GM23338 (cell line): ENCODE measurements around the gene HTT. TPM values are rescaled to one million over a fixed set of nuclear protein-coding genes. Genes with fewer than 3 reads are reported as not detected.

Source experiments
- ATAC-seq: fragments of 200-7000 bp; cut with Tn5 transposase; 3 replicates; pipeline ENCODE4 v1.9.1; 2020
- DNase-seq: peaks from one replicate; pipeline ENCODE4 v3.0.0-alpha.2; 2015; ENCODE audit warnings: low spot score
- H2AFZ ChIP-seq: fragments of 200-600 bp; sonication (generic); 2 replicates; pipeline ENCODE4 v1.8.0; 2016; ENCODE audit warnings: antibody characterized with exemption, mild to moderate bottlenecking, moderate library complexity
- H3F3A ChIP-seq: fragments of 200-600 bp; sonication (generic); replicated peaks from 2 replicates; pipeline ENCODE4 v1.8.0; 2017; ENCODE audit warnings: antibody characterized with exemption, mixed run types, low read depth
- H3K27ac ChIP-seq: fragments of 200-600 bp; sonication (generic); 2 replicates; pipeline ENCODE4 v1.6.1; 2016; ENCODE audit warnings: low read depth
- H3K27me3 ChIP-seq: fragments of 200-600 bp; sonication (generic); 2 replicates; pipeline ENCODE4 v1.8.0; 2016; ENCODE audit warnings: mild to moderate bottlenecking, mixed run types, moderate library complexity; ENCODE audit not compliant: insufficient read depth
- H3K36me3 ChIP-seq: fragments of 200-600 bp; sonication (generic); 2 replicates; pipeline ENCODE4 v1.8.0; 2016; ENCODE audit warnings: mild to moderate bottlenecking; ENCODE audit not compliant: insufficient read depth
- H3K4me1 ChIP-seq: fragments of 200-600 bp; sonication (generic); 2 replicates; pipeline ENCODE4 v1.8.0; 2016; ENCODE audit warnings: mild to moderate bottlenecking, moderate library complexity; ENCODE audit not compliant: insufficient read depth
- H3K4me2 ChIP-seq: fragments of 200-600 bp; sonication (generic); 2 replicates; pipeline ENCODE4 v1.7.1; 2017; ENCODE audit warnings: mixed run types
- H3K4me3 ChIP-seq: fragments of 200-600 bp; sonication (generic); 2 replicates; pipeline ENCODE4 v1.6.1; 2016; ENCODE audit warnings: mixed run types
- H3K79me2 ChIP-seq: fragments of 200-600 bp; sonication (generic); replicated peaks from 2 replicates; pipeline ENCODE4 v1.8.0; 2017; ENCODE audit warnings: mild to moderate bottlenecking; ENCODE audit not compliant: insufficient read depth
- H3K9me2 ChIP-seq: fragments of 200-600 bp; sonication (generic); 2 replicates; pipeline ENCODE4 v1.8.0; 2017; ENCODE audit not compliant: insufficient read depth
- H4K20me1 ChIP-seq: fragments of 200-600 bp; sonication (generic); replicated peaks from 2 replicates; pipeline ENCODE4 v1.8.0; 2017; ENCODE audit warnings: mild to moderate bottlenecking; ENCODE audit not compliant: insufficient read depth
- H3K27ac Mint-ChIP-seq: 2 replicates; pipeline ENCODE4 v1.8.0; 2020; ENCODE audit warnings: inconsistent platforms, mild to moderate bottlenecking, moderate library complexity, mixed read lengths
- H3K27me3 Mint-ChIP-seq: 3 replicates; pipeline ENCODE4 v1.8.0; 2022; ENCODE audit warnings: low read depth, mild to moderate bottlenecking, moderate library complexity, mixed read lengths, inconsistent platforms; ENCODE audit not compliant: insufficient read depth, poor library complexity
- H3K36me3 Mint-ChIP-seq: 3 replicates; pipeline ENCODE4 v1.8.0; 2021; ENCODE audit warnings: low read depth, mild to moderate bottlenecking, inconsistent platforms, moderate library complexity, mixed read lengths
- H3K4me1 Mint-ChIP-seq: 3 replicates; pipeline ENCODE4 v1.8.0; 2020; ENCODE audit warnings: mild to moderate bottlenecking, inconsistent platforms, mixed read lengths
- H3K4me3 Mint-ChIP-seq: 3 replicates; pipeline ENCODE4 v1.8.0; 2021; ENCODE audit warnings: moderate library complexity, mild to moderate bottlenecking, inconsistent platforms, mixed read lengths
- H3K9me3 Mint-ChIP-seq: 3 replicates; pipeline ENCODE4 v1.8.0; 2020; ENCODE audit warnings: moderate library complexity, mild to moderate bottlenecking, inconsistent platforms, mixed read lengths
- CREB1 ChIP-seq: fragments of 250-450 bp; sonication (Bioruptor Pico); IDR thresholded peaks from 2 replicates; pipeline ENCODE4 v1.5.0; 2020; ENCODE audit warnings: low read depth, mild to moderate bottlenecking, moderate library complexity
- NANOG ChIP-seq: IDR thresholded peaks from 2 replicates; pipeline ENCODE4 v1.6.1; 2016; ENCODE audit warnings: antibody characterized with exemption, borderline replicate concordance
- POLR2AphosphoS5 ChIP-seq: IDR thresholded peaks from 2 replicates; pipeline ENCODE4 v1.6.1; 2016; ENCODE audit warnings: antibody characterized with exemption, low read depth
- STAT1 ChIP-seq: IDR thresholded peaks from one replicate; pipeline ENCODE4 v1.6.1; 2016; ENCODE audit warnings: antibody characterized with exemption; ENCODE audit not compliant: unreplicated experiment
- ZNF114 ChIP-seq: fragments of 250-450 bp; sonication (Bioruptor Pico); IDR thresholded peaks from 2 replicates; pipeline ENCODE4 v1.5.0; 2020; ENCODE audit warnings: mild to moderate bottlenecking, moderate library complexity
- ZNF331 ChIP-seq: fragments of 250-450 bp; sonication (Bioruptor Pico); IDR thresholded peaks from 2 replicates; pipeline ENCODE4 v1.5.0; 2020; ENCODE audit warnings: low read depth, mild to moderate bottlenecking, moderate library complexity
- polyA plus RNA-seq: library from polyadenylated mRNA; unstranded; fragments of >200 nt; fragmentation: Nextera tagmentation; extraction: Ambion mirVana; gene quantifications from 2 replicates; pipeline ENCODE4 v1.2.1, GENCODE V29; 2016
- total RNA-seq: library from RNA; depleted of rRNA; stranded (reverse); fragments of >200 nt; shearing (Covaris generic); gene quantifications from 2 replicates; pipeline ENCODE4 v1.2.3, GENCODE V29; 2014
- TF ChIP-seq, protein P1 (sequence below), 2 experiments: fragments of 200-600 bp in 1 of 2; sonication (generic) in 1 of 2; conservative IDR thresholded peaks; 2 replicates each; pipeline versions ENCODE4 v1.5.1 to v1.6.1; 2016 to 2017; ENCODE audit warnings: antibody characterized with exemption in 2 of 2, low read depth in 2 of 2, mild to moderate bottlenecking in 2 of 2, moderate library complexity in 1 of 2
- TF ChIP-seq, protein P2 (sequence below): IDR thresholded peaks from 2 replicates; pipeline ENCODE4 v1.6.1; 2016; ENCODE audit warnings: antibody characterized with exemption
- TF ChIP-seq, protein P3 (sequence below): IDR thresholded peaks from one replicate; pipeline ENCODE4 v1.6.1; 2018; ENCODE audit warnings: antibody characterized with exemption; ENCODE audit not compliant: unreplicated experiment
- TF ChIP-seq, protein P4 (sequence below): fragments of 250-450 bp; sonication (Bioruptor Pico); IDR thresholded peaks from 2 replicates; pipeline ENCODE4 v1.5.0; 2020; ENCODE audit warnings: mild to moderate bottlenecking, moderate library complexity

The HTT gene
- total and polyA plus RNA-seq, 2 experiments from 2014 or later = 26.6 to 67.7 TPM

DNA sequence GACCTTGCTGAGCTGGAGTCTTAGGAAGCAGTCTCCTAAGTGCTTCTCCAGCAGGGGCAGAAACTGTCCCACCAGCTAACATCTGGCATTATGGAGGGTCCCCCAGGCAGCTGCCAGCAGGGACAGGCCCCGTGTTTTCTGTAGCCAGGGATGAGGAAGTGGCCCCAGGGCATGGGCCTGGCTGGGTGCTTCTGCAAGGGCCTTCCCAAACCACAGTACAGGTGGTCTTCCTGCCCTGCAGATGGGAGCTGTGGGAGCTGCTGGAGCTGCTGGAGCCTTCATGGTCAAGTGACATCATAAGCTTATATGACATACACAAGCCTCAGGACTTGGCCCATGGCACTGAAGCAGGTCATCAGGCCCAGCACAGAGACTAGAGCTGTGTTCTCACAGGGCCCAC is 169.5 kb downstream of the HTT start (continued):
- TF ChIP-seq, protein P1, sequence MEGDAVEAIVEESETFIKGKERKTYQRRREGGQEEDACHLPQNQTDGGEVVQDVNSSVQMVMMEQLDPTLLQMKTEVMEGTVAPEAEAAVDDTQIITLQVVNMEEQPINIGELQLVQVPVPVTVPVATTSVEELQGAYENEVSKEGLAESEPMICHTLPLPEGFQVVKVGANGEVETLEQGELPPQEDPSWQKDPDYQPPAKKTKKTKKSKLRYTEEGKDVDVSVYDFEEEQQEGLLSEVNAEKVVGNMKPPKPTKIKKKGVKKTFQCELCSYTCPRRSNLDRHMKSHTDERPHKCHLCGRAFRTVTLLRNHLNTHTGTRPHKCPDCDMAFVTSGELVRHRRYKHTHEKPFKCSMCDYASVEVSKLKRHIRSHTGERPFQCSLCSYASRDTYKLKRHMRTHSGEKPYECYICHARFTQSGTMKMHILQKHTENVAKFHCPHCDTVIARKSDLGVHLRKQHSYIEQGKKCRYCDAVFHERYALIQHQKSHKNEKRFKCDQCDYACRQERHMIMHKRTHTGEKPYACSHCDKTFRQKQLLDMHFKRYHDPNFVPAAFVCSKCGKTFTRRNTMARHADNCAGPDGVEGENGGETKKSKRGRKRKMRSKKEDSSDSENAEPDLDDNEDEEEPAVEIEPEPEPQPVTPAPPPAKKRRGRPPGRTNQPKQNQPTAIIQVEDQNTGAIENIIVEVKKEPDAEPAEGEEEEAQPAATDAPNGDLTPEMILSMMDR (conservative IDR thresholded peaks at IDR 0.05; ENCODE audit: low read depth in 2 of 2) = no peak
- TF ChIP-seq POLR2AphosphoS5 (no peak), ZNF114 (no peak), STAT1 (no peak), CREB1 (CRISPR knock-in tag) (no peak)

DNA sequence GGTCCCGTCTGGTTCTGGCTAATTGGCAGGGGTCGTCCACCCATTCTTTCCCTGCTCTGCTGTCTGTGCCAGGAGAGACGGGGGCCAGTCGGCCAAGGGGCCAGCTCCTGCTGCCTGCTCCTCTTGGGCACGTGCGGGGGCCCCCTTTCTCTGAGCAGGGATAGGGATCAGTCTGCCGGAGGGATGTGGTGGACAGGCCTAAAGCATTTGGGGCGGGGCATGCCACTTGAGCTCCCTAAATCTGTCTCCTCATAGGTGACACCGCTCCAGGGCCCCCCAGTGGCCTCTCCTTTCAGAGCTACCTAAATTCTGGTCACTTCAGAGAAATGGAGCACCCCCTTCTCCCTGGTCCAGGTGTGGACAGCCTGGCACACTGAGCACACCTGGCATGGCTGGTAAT is 170.3 kb downstream of the HTT start:
- Mint-ChIP-seq H3K4me3 (no peak overlapping the region), H3K36me3 (peaks cover 12% of the 10 kb centered on the region), H3K4me1 (peaks cover 34% of the 10 kb centered on the region), H3K9me3 (no peaks in the 10 kb centered on the region), H3K27ac (no peak overlapping the region), H3K27me3 (peaks cover 12% of the 10 kb centered on the region)
- H3K4me1 ChIP-seq = no peaks in the 10 kb centered on the region
- H3K27me3 ChIP-seq = no peaks in the 10 kb centered on the region
- 0 out of 2 replicates have a peak, but pooled peaks cover 2% of the 10 kb centered on the region for H3K36me3 ChIP-seq
- H4K20me1 ChIP-seq = peaks cover 11% of the 10 kb centered on the region
- H3K27ac ChIP-seq = no peak overlapping the region
- H2AFZ ChIP-seq = no peak overlapping the region
- no peaks in the 10 kb centered on the region for H3K9me2 ChIP-seq
- no peak overlapping the region for H3K4me2 ChIP-seq
- no peaks in the 10 kb centered on the region for H3F3A ChIP-seq
- DNase-seq = no peak
- no peak for ATAC-seq
- no peaks in the 10 kb centered on the region for H3K79me2 ChIP-seq
- no peak overlapping the region for H3K4me3 ChIP-seq
- TF ChIP-seq, protein P2, sequence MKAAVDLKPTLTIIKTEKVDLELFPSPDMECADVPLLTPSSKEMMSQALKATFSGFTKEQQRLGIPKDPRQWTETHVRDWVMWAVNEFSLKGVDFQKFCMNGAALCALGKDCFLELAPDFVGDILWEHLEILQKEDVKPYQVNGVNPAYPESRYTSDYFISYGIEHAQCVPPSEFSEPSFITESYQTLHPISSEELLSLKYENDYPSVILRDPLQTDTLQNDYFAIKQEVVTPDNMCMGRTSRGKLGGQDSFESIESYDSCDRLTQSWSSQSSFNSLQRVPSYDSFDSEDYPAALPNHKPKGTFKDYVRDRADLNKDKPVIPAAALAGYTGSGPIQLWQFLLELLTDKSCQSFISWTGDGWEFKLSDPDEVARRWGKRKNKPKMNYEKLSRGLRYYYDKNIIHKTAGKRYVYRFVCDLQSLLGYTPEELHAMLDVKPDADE = no peak
- TF ChIP-seq, protein P3, sequence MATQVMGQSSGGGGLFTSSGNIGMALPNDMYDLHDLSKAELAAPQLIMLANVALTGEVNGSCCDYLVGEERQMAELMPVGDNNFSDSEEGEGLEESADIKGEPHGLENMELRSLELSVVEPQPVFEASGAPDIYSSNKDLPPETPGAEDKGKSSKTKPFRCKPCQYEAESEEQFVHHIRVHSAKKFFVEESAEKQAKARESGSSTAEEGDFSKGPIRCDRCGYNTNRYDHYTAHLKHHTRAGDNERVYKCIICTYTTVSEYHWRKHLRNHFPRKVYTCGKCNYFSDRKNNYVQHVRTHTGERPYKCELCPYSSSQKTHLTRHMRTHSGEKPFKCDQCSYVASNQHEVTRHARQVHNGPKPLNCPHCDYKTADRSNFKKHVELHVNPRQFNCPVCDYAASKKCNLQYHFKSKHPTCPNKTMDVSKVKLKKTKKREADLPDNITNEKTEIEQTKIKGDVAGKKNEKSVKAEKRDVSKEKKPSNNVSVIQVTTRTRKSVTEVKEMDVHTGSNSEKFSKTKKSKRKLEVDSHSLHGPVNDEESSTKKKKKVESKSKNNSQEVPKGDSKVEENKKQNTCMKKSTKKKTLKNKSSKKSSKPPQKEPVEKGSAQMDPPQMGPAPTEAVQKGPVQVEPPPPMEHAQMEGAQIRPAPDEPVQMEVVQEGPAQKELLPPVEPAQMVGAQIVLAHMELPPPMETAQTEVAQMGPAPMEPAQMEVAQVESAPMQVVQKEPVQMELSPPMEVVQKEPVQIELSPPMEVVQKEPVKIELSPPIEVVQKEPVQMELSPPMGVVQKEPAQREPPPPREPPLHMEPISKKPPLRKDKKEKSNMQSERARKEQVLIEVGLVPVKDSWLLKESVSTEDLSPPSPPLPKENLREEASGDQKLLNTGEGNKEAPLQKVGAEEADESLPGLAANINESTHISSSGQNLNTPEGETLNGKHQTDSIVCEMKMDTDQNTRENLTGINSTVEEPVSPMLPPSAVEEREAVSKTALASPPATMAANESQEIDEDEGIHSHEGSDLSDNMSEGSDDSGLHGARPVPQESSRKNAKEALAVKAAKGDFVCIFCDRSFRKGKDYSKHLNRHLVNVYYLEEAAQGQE = no peak
- TF ChIP-seq POLR2AphosphoS5 = no peak
- TF ChIP-seq STAT1 = no peak
- TF ChIP-seq NANOG = no peak
- TF ChIP-seq, protein P4, sequence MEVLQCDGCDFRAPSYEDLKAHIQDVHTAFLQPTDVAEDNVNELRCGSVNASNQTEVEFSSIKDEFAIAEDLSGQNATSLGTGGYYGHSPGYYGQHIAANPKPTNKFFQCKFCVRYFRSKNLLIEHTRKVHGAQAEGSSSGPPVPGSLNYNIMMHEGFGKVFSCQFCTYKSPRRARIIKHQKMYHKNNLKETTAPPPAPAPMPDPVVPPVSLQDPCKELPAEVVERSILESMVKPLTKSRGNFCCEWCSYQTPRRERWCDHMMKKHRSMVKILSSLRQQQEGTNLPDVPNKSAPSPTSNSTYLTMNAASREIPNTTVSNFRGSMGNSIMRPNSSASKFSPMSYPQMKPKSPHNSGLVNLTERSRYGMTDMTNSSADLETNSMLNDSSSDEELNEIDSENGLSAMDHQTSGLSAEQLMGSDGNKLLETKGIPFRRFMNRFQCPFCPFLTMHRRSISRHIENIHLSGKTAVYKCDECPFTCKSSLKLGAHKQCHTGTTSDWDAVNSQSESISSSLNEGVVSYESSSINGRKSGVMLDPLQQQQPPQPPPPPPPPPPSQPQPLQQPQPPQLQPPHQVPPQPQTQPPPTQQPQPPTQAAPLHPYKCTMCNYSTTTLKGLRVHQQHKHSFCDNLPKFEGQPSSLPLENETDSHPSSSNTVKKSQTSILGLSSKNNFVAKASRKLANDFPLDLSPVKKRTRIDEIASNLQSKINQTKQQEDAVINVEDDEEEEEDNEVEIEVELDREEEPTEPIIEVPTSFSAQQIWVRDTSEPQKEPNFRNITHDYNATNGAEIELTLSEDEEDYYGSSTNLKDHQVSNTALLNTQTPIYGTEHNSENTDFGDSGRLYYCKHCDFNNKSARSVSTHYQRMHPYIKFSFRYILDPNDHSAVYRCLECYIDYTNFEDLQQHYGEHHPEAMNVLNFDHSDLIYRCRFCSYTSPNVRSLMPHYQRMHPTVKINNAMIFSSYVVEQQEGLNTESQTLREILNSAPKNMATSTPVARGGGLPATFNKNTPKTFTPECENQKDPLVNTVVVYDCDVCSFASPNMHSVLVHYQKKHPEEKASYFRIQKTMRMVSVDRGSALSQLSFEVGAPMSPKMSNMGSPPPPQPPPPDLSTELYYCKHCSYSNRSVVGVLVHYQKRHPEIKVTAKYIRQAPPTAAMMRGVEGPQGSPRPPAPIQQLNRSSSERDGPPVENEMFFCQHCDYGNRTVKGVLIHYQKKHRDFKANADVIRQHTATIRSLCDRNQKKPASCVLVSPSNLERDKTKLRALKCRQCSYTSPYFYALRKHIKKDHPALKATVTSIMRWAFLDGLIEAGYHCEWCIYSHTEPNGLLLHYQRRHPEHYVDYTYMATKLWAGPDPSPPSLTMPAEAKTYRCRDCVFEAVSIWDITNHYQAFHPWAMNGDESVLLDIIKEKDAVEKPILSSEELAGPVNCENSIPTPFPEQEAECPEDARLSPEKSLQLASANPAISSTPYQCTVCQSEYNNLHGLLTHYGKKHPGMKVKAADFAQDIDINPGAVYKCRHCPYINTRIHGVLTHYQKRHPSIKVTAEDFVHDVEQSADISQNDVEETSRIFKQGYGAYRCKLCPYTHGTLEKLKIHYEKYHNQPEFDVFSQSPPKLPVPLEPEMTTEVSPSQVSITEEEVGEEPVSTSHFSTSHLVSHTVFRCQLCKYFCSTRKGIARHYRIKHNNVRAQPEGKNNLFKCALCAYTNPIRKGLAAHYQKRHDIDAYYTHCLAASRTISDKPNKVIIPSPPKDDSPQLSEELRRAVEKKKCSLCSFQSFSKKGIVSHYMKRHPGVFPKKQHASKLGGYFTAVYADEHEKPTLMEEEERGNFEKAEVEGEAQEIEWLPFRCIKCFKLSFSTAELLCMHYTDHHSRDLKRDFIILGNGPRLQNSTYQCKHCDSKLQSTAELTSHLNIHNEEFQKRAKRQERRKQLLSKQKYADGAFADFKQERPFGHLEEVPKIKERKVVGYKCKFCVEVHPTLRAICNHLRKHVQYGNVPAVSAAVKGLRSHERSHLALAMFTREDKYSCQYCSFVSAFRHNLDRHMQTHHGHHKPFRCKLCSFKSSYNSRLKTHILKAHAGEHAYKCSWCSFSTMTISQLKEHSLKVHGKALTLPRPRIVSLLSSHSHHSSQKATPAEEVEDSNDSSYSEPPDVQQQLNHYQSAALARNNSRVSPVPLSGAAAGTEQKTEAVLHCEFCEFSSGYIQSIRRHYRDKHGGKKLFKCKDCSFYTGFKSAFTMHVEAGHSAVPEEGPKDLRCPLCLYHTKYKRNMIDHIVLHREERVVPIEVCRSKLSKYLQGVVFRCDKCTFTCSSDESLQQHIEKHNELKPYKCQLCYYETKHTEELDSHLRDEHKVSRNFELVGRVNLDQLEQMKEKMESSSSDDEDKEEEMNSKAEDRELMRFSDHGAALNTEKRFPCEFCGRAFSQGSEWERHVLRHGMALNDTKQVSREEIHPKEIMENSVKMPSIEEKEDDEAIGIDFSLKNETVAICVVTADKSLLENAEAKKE (CRISPR knock-in tag) = no peak
- no peak for TF ChIP-seq CREB1 (CRISPR knock-in tag)
- TF ChIP-seq ZNF331 = no peak
- no peak for TF ChIP-seq ZNF114
- TF ChIP-seq, protein P1 (conservative IDR thresholded peaks at IDR 0.05; ENCODE audit: low read depth in 2 of 2) = no peak
